Measurements from ENCODE around the gene EPC1.

The EPC1 gene

DNA sequence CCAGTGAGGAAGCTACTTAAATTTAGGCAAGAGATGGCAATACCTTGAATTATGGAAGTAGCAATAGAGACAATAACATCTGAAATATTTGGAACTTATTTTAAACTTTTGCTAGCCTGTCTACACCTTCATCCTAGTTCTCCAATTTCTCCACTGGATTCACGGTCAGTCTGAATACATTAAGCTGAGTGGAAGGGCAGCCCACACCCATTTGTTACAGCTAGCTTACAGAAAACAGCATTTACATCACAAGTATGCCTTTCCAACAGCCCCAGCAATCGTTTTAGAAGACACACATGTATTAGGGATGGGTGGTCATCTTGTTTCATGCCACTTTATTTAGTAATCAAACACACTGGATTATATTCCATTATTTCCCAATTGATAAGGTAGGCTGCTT, 16.7 kb downstream of the EPC1 start:
- H3K27me3 ChIP-seq (ENCODE audit: insufficient read depth, low read length) = no peaks in the 10 kb centered on the region
- TF ChIP-seq EZH2 (IDR thresholded peaks at IDR 0.05; ENCODE audit: borderline replicate concordance, low read length) = no peak
- TF ChIP-seq, protein P1, sequence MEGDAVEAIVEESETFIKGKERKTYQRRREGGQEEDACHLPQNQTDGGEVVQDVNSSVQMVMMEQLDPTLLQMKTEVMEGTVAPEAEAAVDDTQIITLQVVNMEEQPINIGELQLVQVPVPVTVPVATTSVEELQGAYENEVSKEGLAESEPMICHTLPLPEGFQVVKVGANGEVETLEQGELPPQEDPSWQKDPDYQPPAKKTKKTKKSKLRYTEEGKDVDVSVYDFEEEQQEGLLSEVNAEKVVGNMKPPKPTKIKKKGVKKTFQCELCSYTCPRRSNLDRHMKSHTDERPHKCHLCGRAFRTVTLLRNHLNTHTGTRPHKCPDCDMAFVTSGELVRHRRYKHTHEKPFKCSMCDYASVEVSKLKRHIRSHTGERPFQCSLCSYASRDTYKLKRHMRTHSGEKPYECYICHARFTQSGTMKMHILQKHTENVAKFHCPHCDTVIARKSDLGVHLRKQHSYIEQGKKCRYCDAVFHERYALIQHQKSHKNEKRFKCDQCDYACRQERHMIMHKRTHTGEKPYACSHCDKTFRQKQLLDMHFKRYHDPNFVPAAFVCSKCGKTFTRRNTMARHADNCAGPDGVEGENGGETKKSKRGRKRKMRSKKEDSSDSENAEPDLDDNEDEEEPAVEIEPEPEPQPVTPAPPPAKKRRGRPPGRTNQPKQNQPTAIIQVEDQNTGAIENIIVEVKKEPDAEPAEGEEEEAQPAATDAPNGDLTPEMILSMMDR (IDR thresholded peaks at IDR 0.05; ENCODE audit: low read length) = no peak
- H3K36me3 ChIP-seq (ENCODE audit: insufficient read depth, low read length) = peaks cover 14% of the 10 kb centered on the region; the same call in 1 of the 2 replicates
- H4K20me1 ChIP-seq (ENCODE audit: insufficient read depth, low read length) = 0 out of 2 replicates have a peak, but pooled peaks cover 5% of the 10 kb centered on the region
- H3K9me3 ChIP-seq (ENCODE audit: low read length) = no peaks in the 10 kb centered on the region
- no peak overlapping the region for H3K4me3 ChIP-seq (ENCODE audit: low read depth, low read length, poor library complexity, severe bottlenecking)
- H3K4me2 ChIP-seq (ENCODE audit: low read length) = no peak overlapping the region
- H2AFZ ChIP-seq (ENCODE audit: low read length) = no peak overlapping the region
- H3K27ac ChIP-seq (ENCODE audit: low read depth, low read length, poor library complexity, severe bottlenecking) = no peak overlapping the region
- H3K9ac ChIP-seq (ENCODE audit: low read length) = no peak overlapping the region
- no peaks in the 10 kb centered on the region for H3F3A ChIP-seq (ENCODE audit: insufficient read depth, low read length)
- H3K4me1 ChIP-seq (ENCODE audit: insufficient read depth, low read length, severe bottlenecking) = peaks cover 93% of the 10 kb centered on the region
- no peaks in the 10 kb centered on the region for H3K9me2 ChIP-seq (ENCODE audit: low read depth, low read length)
- peaks cover 99% of the 10 kb centered on the region for H3K79me2 ChIP-seq (ENCODE audit: insufficient read depth, low read length)

DNA sequence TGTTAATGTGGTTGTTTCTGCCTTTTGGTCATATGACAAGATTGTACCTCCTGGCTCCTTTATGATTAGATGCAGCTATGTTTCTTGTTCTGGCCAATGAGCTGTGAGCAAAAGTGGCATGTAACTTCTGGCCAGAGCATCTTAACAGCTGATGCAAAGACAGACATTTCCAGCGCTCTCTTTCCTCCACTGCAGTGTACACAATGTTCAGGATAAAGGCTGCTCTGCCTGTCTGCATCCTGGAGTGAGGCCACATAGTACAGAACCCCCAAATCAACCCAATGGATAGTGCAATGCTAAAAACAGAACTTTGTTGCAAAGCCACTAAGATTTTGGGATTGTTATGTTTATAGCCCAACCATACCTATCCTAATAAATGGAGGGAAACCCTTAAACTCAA, 17.9 kb downstream of the EPC1 start:
- H3K9me3 ChIP-seq (ENCODE audit: low read length) = no peaks in the 10 kb centered on the region
- H3K4me1 ChIP-seq (ENCODE audit: insufficient read depth, low read length, severe bottlenecking) = peaks cover 84% of the 10 kb centered on the region
- H4K20me1 ChIP-seq (ENCODE audit: insufficient read depth, low read length) = 0 out of 2 replicates have a peak, but pooled peaks cover 5% of the 10 kb centered on the region
- no peak for TF ChIP-seq EZH2 (IDR thresholded peaks at IDR 0.05; ENCODE audit: borderline replicate concordance, low read length)
- TF ChIP-seq, protein P1 (IDR thresholded peaks at IDR 0.05; ENCODE audit: low read length) = no peak
- no peak overlapping the region for H2AFZ ChIP-seq (ENCODE audit: low read length)
- no peak overlapping the region for H3K9ac ChIP-seq (ENCODE audit: low read length)
- no peaks in the 10 kb centered on the region for H3K9me2 ChIP-seq (ENCODE audit: low read depth, low read length)
- no peak overlapping the region for H3K4me3 ChIP-seq (ENCODE audit: low read depth, low read length, poor library complexity, severe bottlenecking)
- H3K27ac ChIP-seq (ENCODE audit: low read depth, low read length, poor library complexity, severe bottlenecking) = no peak overlapping the region
- H3K36me3 ChIP-seq (ENCODE audit: insufficient read depth, low read length) = peaks cover 14% of the 10 kb centered on the region; the same call in 1 of the 2 replicates
- H3F3A ChIP-seq (ENCODE audit: insufficient read depth, low read length) = no peaks in the 10 kb centered on the region
- H3K4me2 ChIP-seq (ENCODE audit: low read length) = no peak overlapping the region
- no peaks in the 10 kb centered on the region for H3K27me3 ChIP-seq (ENCODE audit: insufficient read depth, low read length)
- peaks cover 98% of the 10 kb centered on the region for H3K79me2 ChIP-seq (ENCODE audit: insufficient read depth, low read length)

DNA sequence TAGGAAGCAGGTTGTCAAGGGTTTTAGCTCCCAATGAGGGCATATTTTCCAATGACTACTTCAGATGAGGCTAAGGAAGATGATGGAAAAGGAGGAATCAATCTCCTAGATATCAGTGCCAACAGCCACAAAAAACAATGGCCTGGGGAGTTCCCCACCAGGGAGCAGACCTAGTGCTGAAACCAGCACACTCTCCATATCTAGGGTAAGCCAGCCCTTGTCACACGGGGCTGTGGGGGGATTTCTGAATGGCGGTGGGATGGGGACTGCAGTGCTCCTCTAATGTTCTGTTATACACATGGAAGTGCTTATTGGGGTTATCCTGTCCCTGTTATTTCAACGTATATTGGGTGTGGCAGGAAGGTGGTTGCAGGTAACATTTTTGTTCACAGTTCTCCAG, 18.5 kb downstream of the EPC1 start:
- TF ChIP-seq, protein P1 (IDR thresholded peaks at IDR 0.05; ENCODE audit: low read length) = no peak
- no peak for TF ChIP-seq EZH2 (IDR thresholded peaks at IDR 0.05; ENCODE audit: borderline replicate concordance, low read length)
- Histone ChIP-seq H3K27ac (ENCODE audit: low read depth, low read length, poor library complexity, severe bottlenecking) (no peak overlapping the region), H3K27me3 (ENCODE audit: insufficient read depth, low read length) (no peaks in the 10 kb centered on the region), H3K9me2 (ENCODE audit: low read depth, low read length) (no peaks in the 10 kb centered on the region), H3K4me1 (ENCODE audit: insufficient read depth, low read length, severe bottlenecking) (peaks cover 78% of the 10 kb centered on the region), H4K20me1 (ENCODE audit: insufficient read depth, low read length) (0 out of 2 replicates have a peak, but pooled peaks cover 5% of the 10 kb centered on the region), H3K9ac (ENCODE audit: low read length) (no peak overlapping the region), H3K36me3 (ENCODE audit: insufficient read depth, low read length) (peaks cover 14% of the 10 kb centered on the region; the same call in 1 of the 2 replicates), H3K4me3 (ENCODE audit: low read depth, low read length, poor library complexity, severe bottlenecking) (no peak overlapping the region), H3K4me2 (ENCODE audit: low read length) (no peak overlapping the region), H3K79me2 (ENCODE audit: insufficient read depth, low read length) (peaks cover 96% of the 10 kb centered on the region), H2AFZ (ENCODE audit: low read length) (no peak overlapping the region), H3K9me3 (ENCODE audit: low read length) (no peaks in the 10 kb centered on the region), H3F3A (ENCODE audit: insufficient read depth, low read length) (no peaks in the 10 kb centered on the region)
